HG03558 (cell line): ENCODE results near the gene WDR77.

Experiments used
- ATAC-seq: cut with Tn5 transposase; IDR thresholded peaks from one replicate; pipeline ENCODE4 v1.9.1; 2021; ENCODE audit warnings: moderate number of reproducible peaks; ENCODE audit not compliant: unreplicated experiment; ENCODE audit errors: extremely low read depth

The WDR77 gene

DNA sequence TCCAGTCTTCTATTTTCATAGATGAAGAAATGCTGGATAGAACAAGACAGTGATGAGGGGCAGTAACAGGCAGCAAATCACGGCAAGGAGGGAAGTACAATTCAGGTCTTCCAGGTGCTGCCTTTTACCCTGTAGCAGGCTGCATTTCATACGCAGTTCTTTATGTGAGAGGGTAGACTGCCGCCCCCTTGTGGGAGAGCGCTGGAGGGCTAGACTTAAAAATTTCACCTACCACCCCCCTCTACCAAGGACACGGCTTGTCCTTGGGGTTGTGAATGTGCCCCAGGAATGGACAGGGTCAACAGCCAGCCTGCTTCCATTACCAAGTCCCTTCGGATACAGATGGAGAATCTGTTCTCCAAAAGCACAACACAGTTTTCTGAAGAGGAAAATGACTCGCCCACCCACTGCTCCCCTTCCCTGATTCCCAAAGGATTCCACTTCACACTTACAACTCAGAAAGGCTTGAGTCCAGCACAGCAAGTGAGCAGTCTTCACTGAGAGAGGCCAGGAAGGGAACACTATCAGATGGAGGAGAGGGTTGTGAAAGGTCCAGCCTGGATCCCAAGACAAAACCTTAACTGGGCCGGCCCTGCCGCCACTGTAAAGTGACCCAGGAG lies 7.4 kb downstream of the WDR77 start:
- no peak for ATAC-seq

DNA sequence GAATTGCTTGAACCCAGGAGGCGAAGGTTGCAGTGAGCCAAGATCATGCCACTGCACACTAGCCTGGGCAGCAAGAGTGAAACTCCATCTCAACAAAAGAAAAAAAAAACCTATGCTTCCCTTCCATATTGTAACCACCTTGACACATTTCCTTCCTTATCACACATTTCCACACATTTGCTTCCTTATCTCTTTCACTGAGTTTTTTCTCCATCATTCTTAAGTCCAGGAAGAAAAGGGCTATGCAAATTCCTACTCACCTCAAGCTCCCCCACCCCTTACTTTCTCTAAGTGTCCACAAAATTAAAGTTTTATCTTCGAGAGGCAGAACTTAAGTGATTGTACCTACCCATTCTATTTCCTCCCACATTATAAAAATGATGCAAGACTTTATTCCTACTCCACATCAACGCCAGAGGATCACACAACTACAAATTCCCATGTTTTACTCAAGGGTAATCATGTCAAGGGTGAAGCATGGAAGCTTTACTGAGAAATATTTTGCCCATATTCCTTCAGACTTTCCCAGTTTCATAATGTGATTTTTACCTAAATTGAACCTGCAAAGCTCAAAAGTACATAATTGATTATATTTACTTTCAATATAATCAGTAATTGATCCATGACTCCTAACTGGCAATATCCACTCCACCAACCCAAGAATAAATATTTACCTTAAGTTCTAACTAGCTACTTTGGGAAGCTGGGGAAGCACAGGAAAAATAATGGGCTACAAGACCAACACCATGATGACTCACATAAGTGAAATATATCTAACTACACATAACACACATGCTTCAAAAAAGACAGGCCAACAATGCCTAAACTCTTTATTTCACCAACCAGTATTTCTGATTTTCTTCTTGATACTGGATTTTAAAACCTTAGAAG lies 9.3 kb downstream of the WDR77 start:
- ATAC-seq = no peak

DNA sequence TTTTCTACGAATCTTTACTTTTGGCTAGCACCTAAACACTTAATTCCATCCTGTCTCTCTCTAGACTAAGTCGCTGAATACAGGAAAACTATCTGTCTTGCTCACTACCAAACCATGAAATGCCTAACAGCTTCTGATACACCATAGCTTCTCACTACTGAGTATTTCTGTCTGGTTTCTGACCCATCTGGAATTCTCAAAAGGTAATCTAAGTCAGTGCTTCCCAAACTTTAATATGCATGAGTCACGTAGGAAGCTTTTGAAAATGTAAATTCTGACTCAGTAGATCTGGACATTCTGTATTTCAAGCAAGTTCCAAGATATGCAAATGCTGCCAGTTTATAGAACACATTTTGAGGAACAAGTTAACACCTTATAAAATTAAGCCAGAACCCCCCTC lies 12.3 kb downstream of the WDR77 start:
- no peak for ATAC-seq

DNA sequence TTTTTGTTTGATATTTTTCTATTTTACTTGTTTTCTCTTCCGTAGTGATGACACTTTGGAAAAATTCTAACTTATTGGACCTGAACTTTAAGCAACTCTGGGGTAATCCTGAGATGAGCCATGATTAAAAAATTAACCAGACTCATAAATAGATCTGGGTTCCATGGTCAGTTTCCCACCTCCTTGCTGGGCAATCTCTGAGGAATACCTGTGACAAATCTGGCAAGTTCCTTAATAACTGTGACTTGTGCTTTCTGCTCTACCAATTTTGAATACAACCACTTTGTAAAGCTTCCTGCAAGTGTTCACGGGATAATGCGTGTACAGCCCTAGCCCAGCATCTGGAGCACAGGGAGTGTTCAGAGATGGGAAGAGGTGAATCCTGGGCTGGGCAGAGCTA lies 24.8 kb downstream of the WDR77 start:
- no peak for ATAC-seq

DNA sequence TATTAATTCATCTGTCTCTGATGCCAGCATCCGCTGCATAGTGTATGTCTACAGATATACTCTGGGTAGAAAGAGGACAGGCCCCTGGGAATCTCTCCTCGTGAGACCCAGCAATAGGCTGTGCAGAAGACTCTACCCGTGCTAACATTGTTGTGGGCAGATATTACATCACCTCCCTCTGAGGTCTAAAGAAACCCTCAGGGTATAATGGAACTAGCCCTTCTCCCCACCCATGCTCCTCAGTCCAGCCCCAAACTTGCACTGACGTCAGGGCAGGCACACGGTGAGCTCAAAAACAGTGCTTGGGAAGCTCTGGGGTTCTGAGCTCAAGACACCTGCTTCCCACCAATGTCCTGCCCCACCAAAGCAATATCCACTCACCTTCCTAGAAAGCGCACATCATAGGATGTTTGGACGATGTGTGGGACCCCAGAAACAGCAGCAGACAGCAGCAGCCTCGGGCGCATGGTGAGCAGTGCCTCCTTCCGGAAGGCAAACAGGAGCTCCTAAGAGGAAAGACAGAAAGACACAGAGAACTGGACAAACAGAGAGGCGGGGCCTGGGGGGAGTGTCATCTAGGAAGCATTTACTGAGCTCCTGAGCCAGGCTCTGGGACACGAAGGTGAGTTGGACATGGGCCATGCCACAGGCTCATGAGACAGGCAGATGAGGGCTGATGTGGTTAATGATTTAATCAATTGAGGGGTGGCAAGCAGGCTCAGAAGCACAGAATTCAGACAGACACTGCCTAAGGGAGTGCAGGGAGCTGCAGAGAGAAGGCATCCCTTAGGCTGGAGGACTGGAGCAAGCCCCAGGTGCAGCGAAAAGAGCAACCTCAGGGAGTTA lies 26.3 kb downstream of the WDR77 start:
- ATAC-seq = no peak

DNA sequence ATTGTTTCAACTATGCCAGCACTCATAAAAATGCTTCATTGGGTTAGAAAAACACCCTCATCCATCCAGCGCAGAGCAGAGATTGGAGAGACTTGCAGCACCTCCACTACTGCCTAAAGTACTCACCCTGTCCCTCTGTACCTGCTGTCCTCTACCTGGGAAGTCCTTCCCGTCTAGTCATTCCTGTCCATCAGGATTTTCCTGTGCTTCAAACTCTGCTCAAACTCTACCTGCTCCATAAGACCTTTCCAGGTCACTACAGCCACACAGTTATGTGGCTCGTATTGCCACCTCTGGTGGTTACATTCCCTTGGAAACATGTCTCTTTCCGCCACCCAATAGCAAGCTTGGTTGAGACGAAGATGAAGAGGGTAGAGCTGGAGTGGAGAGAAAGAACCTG lies 28.7 kb downstream of the WDR77 start:
- no peak for ATAC-seq

DNA sequence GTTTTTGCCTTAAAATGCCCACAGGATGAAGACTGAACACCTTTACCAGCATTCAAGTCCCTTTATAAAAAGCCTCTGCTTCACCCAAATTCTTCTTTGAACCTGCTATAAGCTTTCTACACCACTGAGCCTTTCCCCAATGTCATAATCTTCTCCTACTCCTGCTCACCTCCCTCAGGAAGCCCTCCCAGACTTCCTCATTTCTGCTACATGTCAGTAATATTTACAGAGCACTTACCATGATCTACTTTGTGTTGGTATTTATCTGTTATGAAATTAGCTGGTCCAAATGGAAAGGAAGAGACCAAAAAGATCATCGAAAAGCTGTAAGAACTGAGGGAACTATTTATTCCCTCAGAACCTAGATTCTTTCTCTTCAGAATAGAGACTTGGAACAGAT lies 30.0 kb downstream of the WDR77 start:
- ATAC-seq = no peak

DNA sequence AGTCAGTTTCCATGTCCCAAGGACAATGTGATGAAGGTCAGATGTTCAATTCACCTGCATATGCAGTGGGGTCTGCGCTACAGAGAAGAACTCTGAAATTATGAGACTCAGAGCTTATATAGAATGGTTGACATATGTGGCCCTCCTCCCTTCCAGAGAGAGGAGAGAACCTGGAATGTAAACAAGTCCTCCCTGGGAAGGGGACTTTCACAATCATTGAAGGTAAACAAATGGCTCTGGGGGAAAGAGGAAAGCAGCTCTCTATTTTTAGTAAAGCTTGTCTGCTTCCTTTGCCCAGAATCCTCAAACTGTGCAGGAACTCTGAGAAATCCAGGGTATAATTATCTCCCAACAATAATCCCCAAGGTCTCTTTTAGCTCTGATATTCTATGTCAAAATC lies 31.3 kb downstream of the WDR77 start:
- no peak for ATAC-seq

DNA sequence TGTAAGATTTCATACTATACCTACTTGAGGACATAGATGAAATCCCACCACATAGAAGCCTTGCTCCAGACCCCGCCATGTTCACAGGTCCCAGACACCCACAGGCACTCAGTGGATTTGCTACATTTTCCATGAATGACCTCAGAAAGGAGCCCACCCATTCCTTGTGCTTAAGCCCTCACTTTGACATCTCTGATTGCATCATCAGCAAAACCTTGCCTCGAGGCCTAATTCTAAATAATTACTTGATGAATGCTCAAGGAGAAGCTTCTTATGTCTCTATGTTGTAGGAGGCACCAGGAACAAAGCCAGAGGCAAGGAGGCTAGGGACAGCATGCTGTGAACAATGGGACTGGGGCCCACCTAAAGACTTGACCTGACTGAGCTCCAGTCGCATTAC lies 33.6 kb downstream of the WDR77 start:
- ATAC-seq = no peak

DNA sequence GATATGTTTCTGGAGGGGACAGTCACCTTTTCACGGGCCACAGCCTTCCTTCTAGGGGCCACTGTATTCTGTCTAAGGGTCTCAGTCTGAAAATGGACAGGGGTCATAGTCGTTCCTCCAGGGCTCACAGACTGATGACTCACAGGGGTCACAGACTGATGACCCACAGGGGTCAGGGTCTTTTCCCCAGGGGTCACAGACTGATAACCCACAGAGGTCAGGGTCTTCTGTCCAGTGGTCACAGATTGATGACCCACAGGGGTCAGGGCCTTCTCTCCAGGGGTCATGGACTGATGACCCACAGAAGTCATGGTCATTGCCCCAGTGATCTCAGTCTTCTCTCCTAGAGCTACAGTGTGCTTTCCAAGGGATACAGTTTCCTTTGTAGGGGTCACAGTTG lies 34.3 kb downstream of the WDR77 start:
- no peak for ATAC-seq

DNA sequence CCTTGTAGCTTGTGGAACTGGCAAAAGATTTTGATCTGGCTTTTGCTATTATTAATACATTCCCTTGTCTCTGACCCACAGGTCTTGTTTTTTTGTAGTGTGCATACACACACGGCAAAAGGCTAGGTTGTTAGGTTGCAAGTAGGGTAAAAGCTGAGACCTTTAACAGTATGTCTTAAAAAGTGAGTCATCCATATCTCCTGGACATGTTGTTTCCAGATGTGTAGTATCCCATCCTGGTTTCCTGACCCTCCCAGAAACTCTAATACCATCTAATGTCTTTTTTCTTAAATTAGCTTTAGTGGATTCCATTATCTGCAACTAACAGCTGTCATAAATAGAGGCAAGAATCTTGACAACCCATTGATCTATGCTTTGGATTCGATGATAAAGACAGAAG lies 36.2 kb downstream of the WDR77 start:
- ATAC-seq = no peak

DNA sequence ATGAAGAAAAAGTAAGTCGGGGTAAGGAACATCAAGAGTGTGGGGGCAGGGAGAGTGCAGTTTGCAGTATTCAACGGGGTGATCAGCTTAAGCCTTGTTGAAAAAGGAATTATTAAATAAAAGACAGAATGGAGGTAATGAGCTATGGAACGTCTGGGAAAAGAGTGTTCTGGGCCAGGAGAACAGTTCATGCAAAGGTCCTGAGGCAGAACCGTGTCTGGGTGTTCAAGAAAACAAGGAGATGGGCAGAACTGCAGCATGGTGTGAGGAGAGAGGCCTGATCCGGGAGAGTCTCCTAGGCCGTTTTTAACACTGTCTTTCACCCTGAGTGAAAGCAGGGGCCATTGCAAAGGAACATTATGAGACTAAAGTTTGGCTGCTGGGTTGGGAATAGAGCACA lies 41.8 kb downstream of the WDR77 start:
- no peak for ATAC-seq

DNA sequence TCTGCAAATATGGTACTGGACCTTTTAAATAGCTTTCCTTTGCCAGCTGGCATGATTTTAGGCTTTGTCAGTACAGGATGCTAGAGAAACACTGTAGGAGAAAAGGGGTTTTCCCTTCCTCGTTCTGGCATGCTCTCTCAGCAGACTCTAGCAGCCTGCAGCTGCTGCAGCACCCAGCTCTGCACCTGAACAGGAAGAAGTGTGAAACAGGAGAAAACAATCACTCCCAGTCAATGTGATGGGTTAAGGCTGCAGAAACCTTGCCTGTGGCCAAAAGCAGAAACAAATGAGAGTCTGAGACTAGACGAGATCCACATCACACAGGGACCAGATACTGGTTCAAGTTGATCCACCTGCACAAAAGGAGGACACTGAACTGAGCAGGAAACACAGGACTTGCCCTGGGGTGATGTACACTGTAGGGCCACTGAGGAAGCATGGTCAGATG lies 42.7 kb downstream of the WDR77 start:
- peak; percentile 73 for ATAC-seq

DNA sequence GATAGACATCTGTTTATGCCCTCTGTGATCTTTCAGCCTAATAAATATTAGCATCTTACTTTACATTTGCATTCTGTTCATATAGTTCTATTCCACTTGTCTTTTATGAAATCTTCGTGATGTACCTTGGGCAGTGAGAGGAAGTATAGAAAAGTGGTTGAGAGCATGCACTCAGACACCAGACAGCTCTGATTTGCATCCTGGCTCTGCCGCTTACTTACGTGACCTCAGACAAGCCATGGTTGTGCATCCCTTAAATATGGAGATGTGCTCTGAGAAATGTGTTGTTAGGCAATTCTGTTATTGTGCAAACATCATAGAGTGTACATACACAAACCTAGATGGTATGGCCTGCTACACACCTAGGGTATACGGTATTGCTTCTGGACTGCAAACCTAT lies 44.5 kb downstream of the WDR77 start:
- ATAC-seq = no peak

DNA sequence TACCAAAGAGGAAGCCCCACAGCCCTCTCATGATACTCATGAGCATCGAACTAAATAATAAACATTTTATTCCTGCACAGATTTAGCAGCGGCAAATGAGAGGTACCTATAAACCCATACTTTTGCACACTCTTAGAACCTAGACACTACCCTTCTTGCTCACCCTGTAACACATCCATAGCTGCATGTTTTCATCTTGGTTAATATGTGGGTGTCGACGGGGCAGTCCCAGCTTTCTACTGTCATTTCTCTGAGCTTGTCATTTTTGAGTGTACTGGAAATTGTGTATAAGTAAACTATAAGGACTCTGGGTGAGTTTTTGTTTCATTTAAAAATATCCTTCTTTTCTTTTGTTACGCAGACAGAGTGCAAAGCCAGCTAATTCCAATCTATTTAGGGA lies 47.0 kb downstream of the WDR77 start:
- no peak for ATAC-seq

DNA sequence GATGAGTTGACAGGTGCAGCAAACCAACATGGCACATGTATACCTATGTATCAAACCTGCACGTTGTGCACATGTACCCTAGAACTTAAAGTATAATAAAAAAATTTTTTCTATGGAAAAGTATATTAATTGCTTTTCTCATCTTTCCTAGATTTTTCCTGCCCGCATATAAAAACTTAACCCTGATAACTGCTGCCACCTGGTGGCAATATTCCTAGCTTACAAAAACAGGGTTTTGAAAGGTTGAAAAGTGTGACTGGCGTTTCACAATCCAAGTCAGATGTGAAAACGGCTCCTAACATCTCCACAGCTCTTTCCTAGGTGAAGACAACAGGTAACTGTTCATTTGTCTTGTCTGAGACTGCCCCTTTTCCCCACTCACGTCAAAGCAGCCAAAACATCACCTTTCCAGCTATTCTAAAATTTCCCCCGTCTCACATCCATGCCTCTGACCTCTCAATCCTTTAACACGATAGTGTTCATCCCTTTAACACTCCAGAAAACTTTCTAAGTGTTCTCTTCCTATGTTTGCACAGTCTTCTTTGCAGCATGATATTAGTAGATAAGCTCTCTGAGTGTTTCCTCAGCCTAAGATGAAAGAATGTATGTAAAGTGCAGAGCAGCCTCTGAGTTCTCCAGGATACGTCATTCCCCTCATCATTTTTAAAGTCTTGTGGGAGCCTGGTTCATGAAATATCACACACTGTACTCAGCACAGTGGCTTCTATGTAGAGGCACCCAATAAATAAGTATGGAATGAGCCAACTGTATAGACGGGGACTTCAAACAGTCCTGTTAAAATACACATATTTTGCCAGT lies 49.1 kb downstream of the WDR77 start:
- no peak for ATAC-seq

DNA sequence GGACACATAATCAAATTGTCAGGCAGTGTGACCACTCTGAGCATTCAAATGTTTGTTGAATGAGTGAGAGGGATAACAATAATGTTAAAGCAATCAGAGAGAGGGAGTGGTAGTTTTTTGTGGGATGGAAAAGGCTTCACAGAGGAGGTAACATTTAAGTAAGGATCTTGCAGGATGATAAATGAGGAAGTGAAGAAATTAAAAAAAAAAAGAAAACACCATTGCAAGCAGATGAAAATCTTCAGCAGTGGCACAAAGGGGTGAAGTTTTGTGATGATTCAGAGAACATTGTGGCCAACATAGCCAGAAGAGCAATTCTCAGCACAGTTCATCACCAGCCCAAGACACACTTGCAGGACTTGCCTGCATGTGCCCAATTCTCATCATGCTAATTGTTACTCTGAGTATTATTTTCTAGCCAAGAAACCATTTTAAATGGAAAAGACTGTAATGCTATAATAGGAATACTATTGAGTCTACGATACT lies 56.6 kb downstream of the WDR77 start:
- ATAC-seq = no peak

DNA sequence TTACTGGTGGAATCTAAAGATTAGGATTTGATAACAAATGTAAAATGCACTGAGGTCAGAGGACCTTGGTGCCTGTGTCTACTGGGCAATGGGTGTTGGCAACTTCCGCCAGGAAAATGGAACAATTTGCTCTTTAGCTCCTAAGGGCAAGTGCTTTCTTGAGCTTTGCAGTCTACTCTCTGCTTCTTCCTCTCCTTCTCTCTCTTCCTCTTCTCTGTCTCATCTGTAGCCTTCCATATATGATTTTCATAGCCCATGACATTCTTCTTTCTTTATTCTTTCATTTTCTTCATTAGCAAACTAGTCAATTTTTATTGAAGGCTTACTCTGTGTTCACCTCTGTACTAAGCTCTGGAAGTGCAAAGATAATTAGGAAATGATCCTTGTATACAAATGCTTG lies 57.0 kb downstream of the WDR77 start:
- ATAC-seq = no peak
